HG02981 (cell line): ENCODE measurements around the gene AUP1.
"Not testable (repeated sequence)": the region's sequence is repeated elsewhere in the genome, so short reads cannot be mapped to it uniquely, and the experiment has no call there.

Source experiments
- ATAC-seq: cut with Tn5 transposase; IDR thresholded peaks from one replicate; pipeline ENCODE4 v1.9.1; 2021; ENCODE audit warnings: mild to moderate bottlenecking, moderate library complexity; ENCODE audit not compliant: unreplicated experiment

AUP1 gene

GRCh38 chr2:74529357-74530238, at the start of gene AUP1, which contains the start of gene HTRA2:
Gene AUP1 (minus strand): TSS chr2:74529706. CDS start chr2:74529629, 77 bp downstream.
Gene HTRA2 (plus strand): TSS chr2:74529933. CDS start chr2:74530007, 74 bp downstream.
- ATAC-seq, result peak; percentile 72

- no peak for ATAC-seq
These were observed 48.9 kb upstream of the AUP1 start for GRCh38 chr2:74578408-74578807.

GRCh38 chr2:74577448-74577847, 47.9 kb upstream of the AUP1 start:
- no peak for ATAC-seq

GRCh38 chr2:74576863-74577229, 47.3 kb upstream of the AUP1 start:
- no peak for ATAC-seq

- ATAC-seq, result no peak
These were observed 46.8 kb upstream of the AUP1 start for GRCh38 chr2:74576211-74576862.

GRCh38 chr2:74575320-74575719, 45.8 kb upstream of the AUP1 start:
- no peak for ATAC-seq

GRCh38 chr2:74573747-74574562, 44.4 kb upstream of the AUP1 start:
- peak; percentile 38 for ATAC-seq

- ATAC-seq, result no peak
These were observed 42.8 kb upstream of the AUP1 start for GRCh38 chr2:74572178-74572925.

- ATAC-seq, result peak; percentile 64
These were observed 41.6 kb upstream of the AUP1 start for GRCh38 chr2:74571058-74571457.

GRCh38 chr2:74569686-74570085, 40.2 kb upstream of the AUP1 start:
- no peak for ATAC-seq

- no peak for ATAC-seq
These were observed 38.4 kb upstream of the AUP1 start for GRCh38 chr2:74567881-74568280.

GRCh38 chr2:74566754-74567085, 37.2 kb upstream of the AUP1 start:
- no peak for ATAC-seq

GRCh38 chr2:74566076-74566753, 36.7 kb upstream of the AUP1 start:
- ATAC-seq, result no peak

GRCh38 chr2:74564222-74564621, 34.7 kb upstream of the AUP1 start:
- ATAC-seq, result no peak

GRCh38 chr2:74562126-74562775, 32.7 kb upstream of the AUP1 start:
- no peak for ATAC-seq

- not testable (repeated sequence) for ATAC-seq
These were observed 31.5 kb upstream of the AUP1 start for GRCh38 chr2:74561022-74561421.

- ATAC-seq, result no peak
These were observed 31.1 kb upstream of the AUP1 start for GRCh38 chr2:74560591-74560990.

GRCh38 chr2:74559912-74560311, 30.4 kb upstream of the AUP1 start:
- ATAC-seq, result no peak
